GM18520 (cell line): ENCODE measurements around the gene TMEM86B.

Source experiments
- ATAC-seq: cut with Tn5 transposase; IDR thresholded peaks from one replicate; pipeline ENCODE4 v1.9.1; 2021; ENCODE audit not compliant: unreplicated experiment

The TMEM86B gene

GRCh38 chr19:55257461-55258420 lies 29.2 kb upstream of the TMEM86B start:
- no peak for ATAC-seq

GRCh38 chr19:55256562-55257460 lies 28.2 kb upstream of the TMEM86B start:
- ATAC-seq: no peak

- ATAC-seq: no peak
These were observed 27.3 kb upstream of the TMEM86B start for GRCh38 chr19:55255618-55256423.

GRCh38 chr19:55254625-55254977 lies 26.0 kb upstream of the TMEM86B start:
- no peak for ATAC-seq

- ATAC-seq: no peak
These were observed 25.5 kb upstream of the TMEM86B start for GRCh38 chr19:55253842-55254624.

- no peak for ATAC-seq
These were observed 24.4 kb upstream of the TMEM86B start for GRCh38 chr19:55252760-55253663.

GRCh38 chr19:55251341-55252081 lies 22.9 kb upstream of the TMEM86B start:
- no peak for ATAC-seq

- ATAC-seq: no peak
These were observed 21.9 kb upstream of the TMEM86B start for GRCh38 chr19:55250262-55251036.

GRCh38 chr19:55249841-55250240 lies 21.3 kb upstream of the TMEM86B start:
- ATAC-seq: no peak

- ATAC-seq: no peak
These were observed 20.1 kb upstream of the TMEM86B start for GRCh38 chr19:55248704-55249103.

- no peak for ATAC-seq
These were observed 19.7 kb upstream of the TMEM86B start for GRCh38 chr19:55248166-55248675.

- ATAC-seq: no peak
These were observed 19.1 kb upstream of the TMEM86B start for GRCh38 chr19:55247621-55248099.

GRCh38 chr19:55246462-55247451 lies 18.2 kb upstream of the TMEM86B start:
- no peak for ATAC-seq

GRCh38 chr19:55245236-55245904 lies 16.8 kb upstream of the TMEM86B start:
- no peak for ATAC-seq

GRCh38 chr19:55244004-55244680 lies 15.6 kb upstream of the TMEM86B start:
- no peak for ATAC-seq
